ENCODE measurements around the gene TCF19.
"Not testable (repeated sequence)": the region's sequence is repeated elsewhere in the genome, so short reads cannot be mapped to it uniquely, and the experiment has no call there.

The TCF19 gene

DNA sequence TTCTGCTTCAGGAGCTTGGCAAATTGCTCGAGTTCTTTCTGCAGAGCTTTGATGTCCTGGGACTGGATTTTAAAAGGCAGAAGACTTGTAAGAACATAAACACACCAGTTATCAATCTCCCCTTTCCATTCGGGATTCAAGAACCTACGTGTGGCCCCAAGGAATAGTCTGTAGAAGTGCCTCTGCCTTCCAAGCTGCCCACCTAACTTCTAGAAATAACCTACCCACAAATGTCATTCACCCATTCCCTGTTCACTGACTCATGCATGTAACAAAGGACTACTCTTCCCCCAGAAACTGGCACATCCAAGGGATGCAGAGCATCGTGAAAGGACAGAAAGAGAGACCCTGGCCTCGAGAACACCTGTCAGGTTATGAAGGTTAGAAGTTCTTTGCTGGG, 7.6 kb downstream of the TCF19 start:
- no peak for TF ChIP-seq CTCF (IDR thresholded peaks at IDR 0.05; ENCODE audit: borderline replicate concordance, control extremely low read depth, extremely low read depth, insufficient read depth, missing control alignments)
- in situ Hi-C loops (cut with MboI; ENCODE audit: low sequenced_read_pairs, unreplicated experiment) = no loop called here
- DNase-seq (ENCODE audit: low spot score) = no peak

- TF ChIP-seq CTCF (IDR thresholded peaks at IDR 0.05; ENCODE audit: borderline replicate concordance, control extremely low read depth, extremely low read depth, insufficient read depth, missing control alignments) = no peak
- in situ Hi-C loops (cut with MboI; ENCODE audit: low sequenced_read_pairs, unreplicated experiment) = no loop called here
- DNase-seq (ENCODE audit: low spot score) = no peak
Measured at GRCh38 chr6:31168606-31169005, 10.2 kb downstream of the TCF19 start.

- TF ChIP-seq CTCF (IDR thresholded peaks at IDR 0.05; ENCODE audit: borderline replicate concordance, control extremely low read depth, extremely low read depth, insufficient read depth, missing control alignments) = no peak
- in situ Hi-C loops (cut with MboI; ENCODE audit: low sequenced_read_pairs, unreplicated experiment) = no loop called here
- DNase-seq (ENCODE audit: low spot score) = no peak
Measured at GRCh38 chr6:31169123-31169857, 10.9 kb downstream of the TCF19 start.

- DNase-seq (ENCODE audit: low spot score); in situ Hi-C loops (cut with MboI; ENCODE audit: low sequenced_read_pairs, unreplicated experiment): not testable (repeated sequence)
Measured at GRCh38 chr6:31169858-31170599, 11.6 kb downstream of the TCF19 start.

GRCh38 chr6:31170600-31170881, 12.2 kb downstream of the TCF19 start, which contains the start of gene POU5F1:
TSS of gene POU5F1 (minus strand) at chr6:31170682. CDS start at chr6:31170620, 62 bp downstream.
- TF ChIP-seq CTCF (IDR thresholded peaks at IDR 0.05; ENCODE audit: borderline replicate concordance, control extremely low read depth, extremely low read depth, insufficient read depth, missing control alignments) = no peak
- DNase-seq (ENCODE audit: low spot score) = no peak
- in situ Hi-C loops (cut with MboI; ENCODE audit: low sequenced_read_pairs, unreplicated experiment) = no loop called here

- TF ChIP-seq CTCF (IDR thresholded peaks at IDR 0.05; ENCODE audit: borderline replicate concordance, control extremely low read depth, extremely low read depth, insufficient read depth, missing control alignments) = no peak
- in situ Hi-C loops (cut with MboI; ENCODE audit: low sequenced_read_pairs, unreplicated experiment) = no loop called here
- DNase-seq (ENCODE audit: low spot score) = no peak
Measured at GRCh38 chr6:31170987-31171671, 12.7 kb downstream of the TCF19 start.

All from GM13976 (cell line).